ENCODE results near the gene KLHL42.
"Not testable (repeated sequence)": the region's sequence is repeated elsewhere in the genome, so short reads cannot be mapped to it uniquely, and the experiment has no call there.

Gene KLHL42, protein sequence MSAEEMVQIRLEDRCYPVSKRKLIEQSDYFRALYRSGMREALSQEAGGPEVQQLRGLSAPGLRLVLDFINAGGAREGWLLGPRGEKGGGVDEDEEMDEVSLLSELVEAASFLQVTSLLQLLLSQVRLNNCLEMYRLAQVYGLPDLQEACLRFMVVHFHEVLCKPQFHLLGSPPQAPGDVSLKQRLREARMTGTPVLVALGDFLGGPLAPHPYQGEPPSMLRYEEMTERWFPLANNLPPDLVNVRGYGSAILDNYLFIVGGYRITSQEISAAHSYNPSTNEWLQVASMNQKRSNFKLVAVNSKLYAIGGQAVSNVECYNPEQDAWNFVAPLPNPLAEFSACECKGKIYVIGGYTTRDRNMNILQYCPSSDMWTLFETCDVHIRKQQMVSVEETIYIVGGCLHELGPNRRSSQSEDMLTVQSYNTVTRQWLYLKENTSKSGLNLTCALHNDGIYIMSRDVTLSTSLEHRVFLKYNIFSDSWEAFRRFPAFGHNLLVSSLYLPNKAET

GRCh38 chr12:27779920-27780611, at the start of gene KLHL42, which contains the start of gene MANSC4:
TSS of gene KLHL42 (plus strand) at chr12:27780233. CDS start at chr12:27780331, 98 bp downstream.
TSS of gene MANSC4 (minus strand) at chr12:27780236. CDS start at chr12:27771276, 8,960 bp downstream.
- peak; percentile 69 for DNase-seq (ENCODE audit: low spot score)

DNA sequence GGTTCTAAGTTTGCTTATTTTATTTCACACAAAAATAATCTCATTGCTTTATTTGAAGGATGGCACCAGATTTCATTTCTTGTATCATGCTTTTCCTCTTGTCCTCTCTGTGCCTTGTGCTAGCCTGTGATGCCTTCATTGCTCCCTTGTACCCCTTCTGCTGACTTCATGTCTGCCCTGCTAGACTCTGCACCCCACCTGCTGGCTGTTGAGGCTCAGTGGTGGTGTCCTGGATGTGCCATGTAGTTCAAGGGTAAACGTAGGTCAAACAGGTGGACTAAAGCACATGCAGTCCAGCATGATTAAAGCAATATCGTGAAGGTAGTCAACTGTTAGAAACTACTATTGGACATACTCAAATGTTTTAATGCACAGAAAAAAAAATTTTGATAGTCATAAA, 47.8 kb upstream of the KLHL42 start:
- no peak for DNase-seq (ENCODE audit: low spot score)

GRCh38 chr12:27733052-27733656, 46.9 kb upstream of the KLHL42 start:
- DNase-seq (ENCODE audit: low spot score), result peak; percentile 52

- no peak for DNase-seq (ENCODE audit: low spot score)
Observed at GRCh38 chr12:27733791-27734190, 46.2 kb upstream of the KLHL42 start.

DNA sequence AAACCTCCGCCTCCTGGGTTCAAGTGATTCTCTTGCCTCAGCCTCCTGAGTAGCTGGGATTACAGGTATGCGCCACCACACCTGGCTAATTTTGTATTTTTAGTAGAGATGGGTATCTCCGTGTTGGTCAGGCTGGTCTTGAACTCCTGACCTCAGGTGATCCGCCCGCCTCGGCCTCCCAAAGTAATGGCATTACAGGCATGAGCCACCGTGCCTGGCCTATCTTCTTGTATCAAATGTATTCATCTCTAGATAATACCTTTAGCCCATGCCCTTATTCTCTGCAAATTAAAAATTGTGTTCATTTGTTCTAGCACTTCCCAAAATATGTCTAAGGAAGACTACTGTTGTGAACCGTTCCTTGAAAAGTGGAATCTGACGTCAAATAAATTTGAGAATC, 45.7 kb upstream of the KLHL42 start:
- DNase-seq (ENCODE audit: low spot score), result not testable (repeated sequence)

- no peak for DNase-seq (ENCODE audit: low spot score)
Observed at GRCh38 chr12:27743601-27744000, 36.4 kb upstream of the KLHL42 start.

DNA sequence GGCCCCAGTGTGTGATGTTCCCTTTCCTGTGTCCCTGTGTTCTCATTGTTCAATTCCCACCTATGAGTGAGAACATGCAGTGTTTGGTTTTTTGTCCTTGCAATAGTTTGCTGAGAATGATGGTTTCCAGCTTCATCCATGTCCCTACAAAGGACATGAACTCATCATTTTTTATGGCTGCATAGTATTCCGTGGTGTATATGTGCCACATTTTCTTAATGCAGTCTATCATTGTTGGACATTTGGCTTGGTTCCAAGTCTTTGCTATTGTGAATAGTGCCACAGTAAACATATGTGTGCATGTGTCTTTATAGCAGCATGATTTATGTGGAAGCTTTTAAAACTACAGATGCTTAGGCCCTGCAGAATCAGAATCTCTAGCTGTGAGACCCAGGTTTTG, 34.3 kb upstream of the KLHL42 start:
- not testable (repeated sequence) for DNase-seq (ENCODE audit: low spot score)

DNA sequence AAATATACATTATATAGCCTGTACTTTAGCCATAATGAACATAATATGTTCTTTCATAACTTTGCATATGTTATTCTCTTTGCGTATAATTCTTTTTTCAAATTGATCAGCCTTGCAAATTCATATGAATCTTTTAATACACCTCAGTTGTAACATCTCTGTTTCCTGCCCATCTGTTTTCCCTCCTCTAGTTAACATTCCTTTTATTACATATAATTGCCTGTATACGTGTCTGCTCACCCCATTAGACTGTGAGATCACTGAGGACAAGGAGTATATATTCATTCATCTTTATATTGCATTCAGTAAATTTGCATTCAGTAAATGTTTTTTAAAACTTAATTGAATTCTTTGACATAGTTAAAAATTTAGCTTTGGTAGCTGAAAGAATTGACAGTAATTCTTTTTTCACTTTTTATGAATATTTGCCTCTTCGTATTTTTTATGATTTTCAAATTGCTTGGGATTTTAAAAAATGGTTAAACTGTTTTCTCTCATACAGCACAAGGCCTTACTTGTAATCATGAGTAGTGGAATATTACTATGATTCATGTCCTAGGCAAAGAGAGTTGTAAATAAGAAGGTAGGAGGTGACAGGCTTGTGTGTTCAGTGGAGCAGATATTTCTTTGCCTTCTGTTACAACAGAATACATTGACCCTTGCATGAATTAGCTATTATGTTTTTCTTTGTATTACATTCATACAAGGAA, 32.8 kb upstream of the KLHL42 start:
- DNase-seq (ENCODE audit: low spot score), result no peak

DNA sequence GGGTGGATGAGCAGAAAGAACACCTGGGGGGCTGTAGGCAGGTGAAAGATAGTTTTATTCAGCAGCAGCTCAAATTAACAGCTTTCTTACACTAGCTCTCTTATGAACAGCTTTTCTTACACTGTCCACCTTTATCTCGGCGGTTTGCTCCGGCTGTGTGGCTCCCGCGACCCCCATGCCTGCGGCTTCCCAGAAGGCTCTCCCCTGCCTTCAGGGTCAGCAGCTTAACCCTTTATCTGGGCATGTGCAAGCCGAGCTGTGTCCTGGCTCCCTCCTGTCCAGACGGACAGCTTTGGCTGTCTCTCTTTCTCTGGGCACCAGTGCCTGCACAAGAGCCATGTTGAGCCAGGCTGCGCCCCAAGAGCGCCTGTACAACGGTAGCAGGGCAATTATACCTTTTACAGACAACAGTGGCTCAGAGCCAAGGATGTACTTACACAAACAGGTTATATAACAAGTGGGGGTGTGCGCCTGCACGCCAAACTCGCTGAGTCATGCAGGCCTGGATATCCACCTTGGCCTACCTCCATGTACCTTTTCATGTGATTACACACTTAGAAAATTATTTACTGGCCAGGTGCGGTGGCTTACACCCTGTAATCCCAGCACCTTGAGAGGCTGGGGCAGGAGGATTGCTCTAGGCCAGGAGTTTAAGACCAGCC, 28.5 kb upstream of the KLHL42 start:
- DNase-seq (ENCODE audit: low spot score), result no peak

GRCh38 chr12:27754795-27755194, 25.2 kb upstream of the KLHL42 start:
- no peak for DNase-seq (ENCODE audit: low spot score)

GRCh38 chr12:27756670-27757195, 23.3 kb upstream of the KLHL42 start:
- no peak for DNase-seq (ENCODE audit: low spot score)

GRCh38 chr12:27762757-27763156, 17.3 kb upstream of the KLHL42 start:
- no peak for DNase-seq (ENCODE audit: low spot score)

GRCh38 chr12:27766587-27766986, 13.4 kb upstream of the KLHL42 start:
- no peak for DNase-seq (ENCODE audit: low spot score)

- DNase-seq (ENCODE audit: low spot score), result no peak
Observed at GRCh38 chr12:27769142-27769673, 10.8 kb upstream of the KLHL42 start.

DNA sequence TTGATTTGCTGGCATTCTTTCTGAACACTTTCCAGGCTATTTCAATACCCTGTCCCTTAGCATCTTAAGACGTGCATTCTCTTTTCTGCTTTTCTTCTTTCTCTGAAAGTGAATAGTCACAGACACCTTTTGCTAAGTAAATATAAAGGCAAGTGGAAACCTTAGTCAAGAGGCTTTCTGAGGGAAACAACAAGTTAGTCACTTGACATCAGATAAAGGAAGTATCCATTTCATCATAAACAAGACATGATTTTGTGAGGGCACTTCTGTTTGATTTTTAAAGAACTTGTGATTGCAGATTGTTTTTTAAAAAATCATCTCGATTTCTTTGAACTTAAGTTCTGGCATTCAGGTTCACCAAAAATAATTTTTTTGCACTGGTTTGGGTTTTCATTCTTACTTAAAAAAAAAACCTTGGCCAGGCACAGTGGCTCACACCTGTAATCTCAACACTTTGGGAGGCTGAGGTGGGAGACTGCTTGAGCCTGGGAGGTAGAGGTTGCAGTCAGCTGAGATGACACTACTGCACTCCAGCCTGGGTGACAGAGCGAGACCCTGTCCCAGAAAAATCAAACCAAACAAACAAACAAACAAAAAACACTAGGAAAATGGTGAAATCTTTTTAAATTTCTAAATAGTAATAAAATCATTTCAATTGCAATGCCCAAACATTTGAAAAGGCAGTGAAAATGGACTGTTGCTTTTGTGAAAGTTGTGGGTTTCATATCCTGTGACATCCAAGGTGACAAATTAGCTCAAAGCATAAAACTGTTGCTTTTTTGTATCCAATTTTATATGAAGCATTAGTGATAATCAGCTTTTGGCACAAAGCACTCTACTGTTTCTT, 8.3 kb upstream of the KLHL42 start:
- DNase-seq (ENCODE audit: low spot score), result no peak

DNA sequence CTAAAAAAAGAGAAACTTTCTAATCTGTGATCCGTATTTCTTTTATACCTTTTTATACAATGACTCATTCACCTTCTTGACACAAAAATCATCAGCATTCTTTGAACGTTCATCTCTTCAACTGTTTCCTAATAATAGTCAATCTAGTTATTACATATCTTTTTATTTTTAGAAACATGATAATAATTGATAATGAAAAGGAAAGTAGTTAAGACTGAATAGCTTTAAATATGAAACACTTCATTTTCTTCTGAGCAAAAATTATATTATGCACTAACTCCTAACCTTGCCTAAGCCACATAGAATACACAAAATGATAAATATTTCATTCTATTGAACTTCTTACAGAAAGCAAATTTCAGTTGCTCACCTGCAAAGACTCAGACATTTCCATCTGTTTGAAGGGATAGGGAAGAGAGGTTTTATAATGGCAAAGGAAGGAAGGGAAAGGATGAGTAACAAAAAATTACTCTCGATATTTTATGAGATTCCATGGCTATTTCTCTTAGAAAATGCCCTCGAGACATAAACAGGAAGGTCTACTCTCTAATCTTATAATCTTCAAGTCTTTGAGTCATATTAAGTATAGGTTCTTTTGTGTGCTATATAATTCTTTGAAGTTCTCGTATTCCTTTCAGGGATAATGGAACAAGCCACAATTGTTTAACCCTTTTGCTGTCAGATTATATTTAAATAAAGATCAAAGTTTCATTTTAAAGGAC, 7.5 kb upstream of the KLHL42 start:
- DNase-seq (ENCODE audit: low spot score), result no peak

DNA sequence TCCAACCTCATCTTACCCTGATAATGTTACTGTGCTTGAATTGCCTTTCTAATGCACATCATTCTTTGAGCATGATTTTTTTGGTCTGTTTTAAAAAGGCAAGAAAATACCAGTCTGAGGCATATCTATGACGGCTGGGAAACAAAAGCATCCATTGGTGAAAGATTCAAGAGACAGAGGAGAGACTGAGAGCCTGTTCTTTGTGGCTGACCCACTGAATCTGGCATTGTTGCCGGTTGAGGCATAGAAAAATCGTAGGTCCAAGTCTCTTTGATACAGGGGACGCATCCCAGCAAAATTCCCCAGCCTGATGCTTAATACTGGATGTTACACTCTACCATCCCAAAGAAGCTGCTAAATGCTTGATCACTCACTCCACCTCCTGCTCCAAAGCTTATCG, 2.9 kb upstream of the KLHL42 start:
- no peak for DNase-seq (ENCODE audit: low spot score)

DNA sequence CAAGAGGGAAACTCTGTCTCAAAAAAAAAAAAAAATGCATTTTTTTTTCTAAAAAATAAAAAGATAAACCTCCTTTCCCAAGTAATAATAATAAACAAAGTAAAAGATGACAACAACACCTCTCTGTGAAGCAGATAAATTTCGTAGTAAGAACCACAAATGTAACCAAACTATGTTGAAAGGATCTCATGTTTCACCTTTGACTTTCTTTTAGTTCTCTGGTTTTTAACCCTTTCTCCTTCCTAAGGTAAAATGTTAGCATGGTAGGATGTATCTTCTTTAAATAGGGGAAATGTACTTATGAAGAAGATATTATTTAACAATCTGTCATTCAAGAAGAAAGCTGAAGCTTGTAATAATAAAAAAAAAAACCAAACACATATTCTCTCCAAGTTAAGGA, 1.8 kb upstream of the KLHL42 start:
- no peak for DNase-seq (ENCODE audit: low spot score)

GRCh38 chr12:27779416-27779919, 565 bp upstream of the KLHL42 start:
- no peak for DNase-seq (ENCODE audit: low spot score)
